ENCODE results near the gene PALLD.

Gene PALLD

DNA sequence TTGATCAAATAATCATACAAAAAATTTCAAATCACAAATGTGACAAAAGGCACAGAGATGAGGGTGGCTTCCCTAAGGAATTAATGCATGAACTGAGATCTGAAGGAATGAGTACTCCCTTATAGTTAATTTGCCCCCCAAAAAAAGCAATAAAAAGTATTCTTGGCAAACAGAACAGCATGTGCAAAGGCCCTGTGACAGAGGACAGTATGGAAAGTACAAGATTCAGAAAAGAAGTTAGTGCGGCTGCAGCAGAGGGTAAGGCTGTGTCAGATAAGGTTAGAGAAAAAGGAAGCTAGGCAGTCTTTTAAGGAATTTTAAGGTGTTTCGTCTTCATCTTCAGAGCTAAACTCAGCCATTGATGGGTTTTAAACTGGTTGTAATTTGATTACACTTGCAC lies 23.9 kb upstream of the PALLD start:
- TF ChIP-seq, protein P1, sequence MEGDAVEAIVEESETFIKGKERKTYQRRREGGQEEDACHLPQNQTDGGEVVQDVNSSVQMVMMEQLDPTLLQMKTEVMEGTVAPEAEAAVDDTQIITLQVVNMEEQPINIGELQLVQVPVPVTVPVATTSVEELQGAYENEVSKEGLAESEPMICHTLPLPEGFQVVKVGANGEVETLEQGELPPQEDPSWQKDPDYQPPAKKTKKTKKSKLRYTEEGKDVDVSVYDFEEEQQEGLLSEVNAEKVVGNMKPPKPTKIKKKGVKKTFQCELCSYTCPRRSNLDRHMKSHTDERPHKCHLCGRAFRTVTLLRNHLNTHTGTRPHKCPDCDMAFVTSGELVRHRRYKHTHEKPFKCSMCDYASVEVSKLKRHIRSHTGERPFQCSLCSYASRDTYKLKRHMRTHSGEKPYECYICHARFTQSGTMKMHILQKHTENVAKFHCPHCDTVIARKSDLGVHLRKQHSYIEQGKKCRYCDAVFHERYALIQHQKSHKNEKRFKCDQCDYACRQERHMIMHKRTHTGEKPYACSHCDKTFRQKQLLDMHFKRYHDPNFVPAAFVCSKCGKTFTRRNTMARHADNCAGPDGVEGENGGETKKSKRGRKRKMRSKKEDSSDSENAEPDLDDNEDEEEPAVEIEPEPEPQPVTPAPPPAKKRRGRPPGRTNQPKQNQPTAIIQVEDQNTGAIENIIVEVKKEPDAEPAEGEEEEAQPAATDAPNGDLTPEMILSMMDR (IDR thresholded peaks at IDR 0.05; ENCODE audit: low read depth, low read length) = no peak
- H3K4me3 ChIP-seq (ENCODE audit: low read depth, low read length) = no peak overlapping the region

DNA sequence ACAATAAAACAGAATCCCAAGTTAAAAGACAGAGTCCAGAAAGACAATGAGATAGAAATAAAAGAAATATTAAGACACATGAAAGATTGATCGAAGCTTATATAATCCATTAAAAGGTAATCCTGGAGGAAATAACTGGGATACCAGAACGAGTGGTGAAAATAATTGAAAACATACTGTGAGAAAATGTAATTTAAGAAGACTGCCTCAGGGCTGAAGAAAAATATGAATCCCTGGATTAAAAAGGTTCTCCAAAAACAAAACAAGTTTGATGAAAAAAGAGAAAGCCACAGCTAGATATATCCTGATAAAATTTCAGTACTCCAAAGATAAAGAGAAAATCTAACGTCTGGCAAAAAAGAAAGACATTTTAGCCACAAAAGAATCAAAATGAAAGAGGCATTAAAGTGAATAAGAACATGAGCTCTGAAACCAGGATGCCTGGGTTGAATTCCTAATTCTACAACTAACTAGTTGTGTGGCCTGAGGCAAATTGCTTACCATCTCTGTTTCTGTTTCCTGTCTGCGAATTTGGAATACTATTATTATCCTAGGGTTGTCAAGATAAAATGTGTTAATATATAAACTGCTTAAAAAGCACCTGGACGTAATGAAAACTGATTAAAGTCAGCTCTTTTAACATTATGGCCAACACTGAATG lies 22.1 kb upstream of the PALLD start:
- no peak overlapping the region for H3K4me3 ChIP-seq (ENCODE audit: low read depth, low read length)
- TF ChIP-seq, protein P1 (IDR thresholded peaks at IDR 0.05; ENCODE audit: low read depth, low read length) = no peak

DNA sequence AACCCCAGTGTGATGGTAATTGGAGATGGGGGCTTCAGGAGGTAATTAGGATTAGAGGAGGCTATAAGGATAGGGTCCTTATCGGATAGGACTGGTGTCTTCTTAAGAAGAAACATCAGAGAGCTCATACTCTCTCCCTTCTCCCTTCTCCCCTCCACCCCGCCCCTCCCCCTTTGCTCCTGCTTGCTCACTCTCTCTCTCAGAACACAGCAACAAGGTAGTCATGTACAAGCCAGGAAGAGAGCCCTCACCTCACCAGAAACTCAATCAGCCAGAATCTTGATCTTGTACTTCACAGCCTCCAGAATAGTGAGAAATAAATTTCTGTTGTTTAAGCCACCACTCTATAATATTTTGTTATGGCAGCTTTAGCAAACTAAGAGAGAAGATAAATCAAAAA lies 21.1 kb upstream of the PALLD start:
- TF ChIP-seq, protein P1 (IDR thresholded peaks at IDR 0.05; ENCODE audit: low read depth, low read length) = no peak
- H3K4me3 ChIP-seq (ENCODE audit: low read depth, low read length) = no peak overlapping the region

DNA sequence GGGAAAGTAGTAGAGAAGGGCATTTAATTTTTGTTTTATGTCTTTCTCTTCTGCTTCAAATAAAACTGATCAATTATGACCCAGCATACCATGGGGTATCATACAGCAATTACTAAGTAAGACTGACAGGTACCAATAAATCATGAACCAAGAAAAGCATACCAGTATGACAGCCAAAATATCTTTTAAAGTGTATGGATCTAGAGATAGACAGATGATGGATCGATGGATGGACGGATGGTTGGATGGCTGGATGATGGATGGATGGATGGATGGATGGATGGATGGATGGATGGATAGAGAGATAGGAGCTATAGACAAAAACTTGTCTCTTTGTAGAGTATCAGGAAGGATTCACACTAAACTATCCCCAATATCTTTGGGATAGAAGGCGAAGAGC lies 18.0 kb upstream of the PALLD start:
- H3K4me3 ChIP-seq (ENCODE audit: low read depth, low read length) = no peak overlapping the region; the same call in 1 of the 2 replicates
- TF ChIP-seq, protein P1 (IDR thresholded peaks at IDR 0.05; ENCODE audit: low read depth, low read length) = no peak

DNA sequence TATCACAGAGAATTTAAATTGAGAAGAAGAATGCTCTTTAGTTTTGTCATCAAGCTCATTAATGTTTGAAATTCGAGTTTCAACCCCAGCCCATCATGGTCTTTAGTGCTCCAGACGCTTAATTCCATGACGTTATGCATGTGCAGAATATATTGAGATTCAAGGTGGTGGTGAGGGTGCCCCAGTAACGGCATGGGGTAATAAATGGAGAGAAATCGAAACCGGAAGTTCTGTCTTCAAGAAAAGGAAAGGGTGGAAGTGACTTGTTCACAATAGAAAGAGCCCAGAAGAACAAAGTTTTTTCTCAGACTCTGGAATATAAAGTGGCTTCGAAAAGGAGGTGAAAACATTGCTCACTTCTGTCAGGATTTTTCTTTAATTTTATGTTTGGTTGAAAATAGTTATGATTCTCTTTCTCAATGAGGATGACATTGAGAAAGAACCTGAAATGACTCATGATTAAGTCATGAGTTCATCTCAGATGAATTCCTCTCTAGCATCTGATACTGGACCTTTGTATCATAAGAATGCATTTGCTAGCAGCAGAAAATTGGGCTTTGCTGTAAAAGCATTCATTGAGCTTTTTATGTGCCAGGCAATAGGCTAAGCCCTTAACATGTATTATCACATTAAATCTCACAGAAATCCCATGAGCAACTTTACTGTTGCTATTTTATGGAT lies 15.8 kb upstream of the PALLD start:
- H3K4me3 ChIP-seq (ENCODE audit: low read depth, low read length) = peak overlapping the region; percentile 66
- TF ChIP-seq, protein P1 (IDR thresholded peaks at IDR 0.05; ENCODE audit: low read depth, low read length) = no peak

DNA sequence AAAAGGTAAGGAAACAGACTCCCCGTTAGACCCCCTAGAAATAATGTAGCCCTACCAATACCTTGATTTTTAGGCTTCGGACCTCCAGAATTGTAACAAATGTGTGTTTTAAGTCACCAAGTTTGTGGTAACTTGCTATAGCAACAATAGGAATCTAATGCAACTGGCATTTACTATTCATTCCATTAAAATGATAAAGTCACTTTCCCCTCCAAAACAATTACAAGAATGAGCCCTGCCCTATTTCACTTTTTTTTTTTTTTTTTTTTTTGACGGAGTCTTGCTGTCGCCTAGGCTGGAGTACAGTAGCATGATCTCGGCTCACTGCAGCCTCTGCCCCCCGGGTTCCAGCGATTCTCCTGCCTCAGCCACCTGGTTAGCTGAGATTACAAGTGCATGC lies 13.0 kb upstream of the PALLD start:
- no peak overlapping the region for H3K4me3 ChIP-seq (ENCODE audit: low read depth, low read length)
- TF ChIP-seq, protein P1 (IDR thresholded peaks at IDR 0.05; ENCODE audit: low read depth, low read length) = no peak

DNA sequence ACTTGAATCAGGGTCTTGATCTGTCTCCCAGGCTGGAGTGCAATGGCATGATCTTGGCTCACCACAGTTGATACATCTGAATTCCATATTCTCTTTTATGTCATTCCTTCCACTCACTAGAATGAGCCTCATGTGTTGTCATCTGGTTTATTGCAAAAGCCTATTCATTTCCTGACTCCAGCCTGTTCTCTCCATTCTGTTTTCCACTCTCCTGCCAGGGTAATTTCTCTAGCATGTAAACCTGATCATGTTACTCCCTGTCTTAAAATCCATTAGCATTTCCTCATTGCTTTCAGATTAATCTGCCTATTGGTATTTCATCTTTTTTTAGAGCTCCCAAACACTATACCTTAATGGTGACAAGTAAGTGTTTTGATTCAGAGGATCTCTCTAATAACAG lies 12.2 kb upstream of the PALLD start:
- H3K4me3 ChIP-seq (ENCODE audit: low read depth, low read length) = no peak overlapping the region
- TF ChIP-seq, protein P1 (IDR thresholded peaks at IDR 0.05; ENCODE audit: low read depth, low read length) = no peak

Measured in WI38 (cell line).